T-helper 9 cell (primary cell): Measurements from ENCODE around the gene MPLKIP.
"Not testable (repeated sequence)": the region's sequence is repeated elsewhere in the genome, so short reads cannot be mapped to it uniquely, and the experiment has no call there.

Experiments
- DNase-seq: peaks from one replicate; pipeline ENCODE4 v3.0.0-alpha.2; 2020
- total RNA-seq, 2 donors: gene quantifications; one replicate each; lab custom pipeline; 2026; lab: John Stamatoyannopoulos, UW

The MPLKIP gene
- 10.6 to 18.0 reads per million in 2 donors for total RNA-seq

DNA sequence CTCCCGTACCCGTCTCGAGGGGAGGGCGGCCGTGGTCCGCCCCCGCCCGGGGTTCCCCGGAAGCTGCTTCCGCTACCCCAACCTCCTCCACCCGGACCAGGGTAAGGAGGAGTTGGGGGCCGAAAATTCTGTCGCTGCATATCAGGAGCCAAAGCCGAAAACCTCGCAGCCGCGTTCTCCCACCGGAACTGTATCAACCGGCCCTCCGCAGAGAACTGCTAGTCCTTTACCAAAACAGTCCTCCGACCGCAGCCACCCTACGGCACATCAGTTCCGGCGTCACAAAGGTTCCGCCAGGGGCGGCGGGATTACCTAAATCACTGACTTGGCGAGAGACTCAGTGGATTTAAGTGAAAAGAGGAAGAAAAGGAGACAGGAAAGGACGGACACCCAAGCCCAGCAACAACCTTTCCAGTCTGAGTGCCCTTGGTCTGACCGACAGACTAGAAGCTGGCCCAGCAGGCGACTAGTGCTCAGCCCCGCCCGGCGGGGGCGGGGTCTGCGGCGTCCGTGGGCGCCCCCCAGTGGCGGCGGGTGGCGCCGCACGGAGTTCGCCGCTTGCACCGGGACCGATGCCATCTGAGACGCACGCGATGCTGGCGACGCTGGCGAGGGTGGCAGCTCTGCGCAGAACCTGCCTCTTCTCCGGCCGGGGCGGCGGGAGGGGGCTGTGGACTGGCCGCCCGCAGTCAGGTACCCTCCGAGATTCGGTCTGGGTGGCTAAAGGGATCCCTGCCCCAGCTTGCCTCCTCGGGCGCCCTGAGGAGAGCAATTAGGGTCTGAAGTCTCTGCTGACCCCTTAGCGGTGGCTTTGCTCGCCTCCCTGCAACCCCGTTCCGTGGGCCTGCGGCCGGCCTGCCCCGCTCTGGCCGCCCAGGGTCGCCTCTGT lies at the start of gene MPLKIP, which contains the start of gene SUGCT:
MPLKIP (minus strand) TSS at position 195 of the 889 bp plus-strand sequence; CDS start at position 140, 55 bp downstream.
SUGCT (plus strand) TSS at position 578 of the 889 bp plus-strand sequence.
- DNase-seq: peak; percentile 78

DNA sequence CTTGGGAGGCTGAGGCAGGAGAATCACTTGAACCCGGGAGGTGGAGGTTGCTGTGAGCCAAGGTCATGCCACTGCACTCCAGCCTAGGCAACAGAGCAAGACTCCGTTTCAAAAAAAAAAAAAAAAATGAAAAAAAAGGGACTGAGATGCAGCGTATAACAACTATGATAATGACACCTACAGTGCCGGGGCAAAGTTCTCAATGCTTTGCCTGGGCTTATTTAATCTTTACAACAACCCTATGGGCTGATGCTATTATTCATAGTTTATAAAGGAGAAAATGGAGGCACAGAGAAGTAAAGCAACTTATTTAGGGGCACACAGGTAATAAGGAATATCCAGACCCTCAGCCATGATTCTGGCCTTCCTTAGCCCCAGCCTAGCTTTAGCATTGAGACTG lies 48.0 kb upstream of the MPLKIP start:
- no peak for DNase-seq

DNA sequence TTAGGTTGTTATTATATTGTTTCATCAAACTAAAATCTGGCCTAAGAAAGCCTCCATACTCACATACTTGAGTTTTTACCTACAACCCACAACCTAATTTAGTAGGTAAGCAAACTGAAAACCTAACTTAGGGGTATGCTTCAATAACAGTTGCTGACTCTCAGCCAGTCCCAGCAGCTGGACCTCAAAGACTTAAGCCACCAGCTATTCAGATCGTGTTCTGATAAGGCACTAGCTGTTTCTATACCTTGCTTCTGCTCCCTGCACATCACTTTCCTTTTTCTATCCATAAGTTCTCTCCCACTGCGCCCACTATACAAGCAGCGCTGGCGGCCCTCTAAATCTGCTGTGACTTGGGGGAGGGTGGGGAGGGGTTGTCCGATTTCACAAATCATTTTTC lies 42.6 kb upstream of the MPLKIP start:
- no peak for DNase-seq

DNA sequence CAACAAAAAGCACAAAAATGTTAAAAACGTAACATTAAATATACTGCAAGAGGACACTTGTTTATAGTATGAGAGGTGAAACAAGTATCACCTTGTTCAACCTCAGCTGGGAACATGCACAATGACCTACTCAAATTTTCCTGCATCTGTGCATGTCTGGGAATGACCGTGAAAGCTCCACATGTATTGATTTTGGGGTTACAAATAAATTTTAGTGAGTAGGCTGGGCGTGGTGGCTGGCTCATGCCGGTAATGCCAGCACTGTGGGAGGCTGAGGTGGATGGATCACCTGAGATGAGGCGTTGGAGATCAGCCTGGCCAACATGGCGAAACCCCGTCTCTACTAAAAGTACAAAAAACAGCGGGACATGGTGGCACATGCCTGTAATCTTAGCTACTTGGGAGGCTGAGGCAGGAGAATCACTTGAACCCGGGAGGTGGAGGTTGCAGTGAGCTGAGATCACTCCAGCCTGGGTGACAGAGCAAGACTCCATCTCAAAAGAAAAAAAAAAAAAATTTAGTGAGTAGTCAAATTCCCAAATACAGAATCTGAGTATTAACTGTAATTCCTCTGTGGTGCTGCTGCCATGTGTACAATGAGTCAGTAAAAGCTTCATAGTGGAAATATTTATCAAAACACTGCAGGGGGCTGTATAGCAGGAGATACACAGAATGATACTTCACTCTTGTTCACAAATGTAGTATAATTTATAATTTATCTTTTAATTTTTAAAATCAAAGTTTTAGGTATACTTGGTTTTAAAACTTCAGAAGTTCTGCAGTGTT lies 41.5 kb upstream of the MPLKIP start:
- no peak for DNase-seq

DNA sequence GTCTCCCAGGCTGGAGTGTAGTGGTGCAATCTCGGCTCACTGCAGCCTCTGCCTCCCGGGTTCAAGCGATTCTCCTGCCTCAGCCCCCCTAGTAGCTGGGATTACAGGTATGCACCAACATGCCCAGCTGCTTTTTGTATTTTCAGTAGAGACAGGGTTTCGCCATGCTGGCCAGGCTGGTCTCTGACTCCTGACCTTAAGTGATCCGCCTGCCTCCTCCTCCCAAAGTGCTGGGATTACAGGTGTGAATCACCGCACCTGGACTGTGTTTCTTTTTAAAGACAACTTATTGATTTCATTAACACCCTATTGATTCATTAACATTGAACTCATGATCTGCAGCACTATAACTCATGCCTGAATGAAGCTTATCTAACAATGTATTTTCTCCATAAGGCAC lies 40.8 kb upstream of the MPLKIP start:
- not testable (repeated sequence) for DNase-seq

GRCh38 chr7:40173121-40173520 lies 38.7 kb upstream of the MPLKIP start:
- DNase-seq: not testable (repeated sequence)

DNA sequence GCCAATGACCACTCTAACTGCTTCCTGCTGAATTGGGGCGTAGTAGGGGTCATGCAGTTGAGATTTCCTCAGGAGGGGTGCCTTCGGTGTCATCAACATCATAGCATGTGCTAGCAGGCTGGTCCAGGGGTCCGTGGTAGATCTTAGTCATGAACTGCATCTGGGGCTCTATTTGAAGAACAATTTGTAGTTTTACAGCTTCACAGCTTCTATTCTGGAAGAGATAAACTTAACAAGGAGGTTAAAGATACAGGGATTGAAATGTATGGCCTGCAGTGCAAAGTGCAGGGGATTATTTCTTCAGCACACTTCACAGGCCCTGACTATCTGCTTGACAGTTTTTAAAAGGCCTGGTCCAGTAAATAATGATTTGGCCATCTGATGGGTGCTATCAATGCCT lies 33.8 kb upstream of the MPLKIP start:
- DNase-seq: not testable (repeated sequence)

DNA sequence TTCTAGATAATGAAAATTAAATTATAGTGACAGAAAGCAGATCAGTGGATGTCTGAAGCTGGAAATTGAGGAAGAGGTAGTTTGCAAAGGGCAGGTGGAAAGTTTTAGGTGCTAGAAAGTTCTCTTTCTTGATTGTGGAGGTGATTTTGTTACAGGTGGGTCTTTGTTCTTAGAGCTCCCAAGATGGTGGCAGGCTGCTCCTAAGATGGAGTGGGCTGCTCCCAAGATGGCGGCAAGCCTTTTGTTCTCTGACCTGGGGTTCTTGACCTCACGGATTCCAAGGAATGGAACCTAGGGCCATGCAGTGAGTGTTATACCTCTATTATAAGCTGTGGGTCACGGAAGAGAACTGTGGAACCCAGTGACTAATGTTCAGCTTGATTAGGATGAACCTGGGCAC lies 32.9 kb upstream of the MPLKIP start:
- no peak for DNase-seq

DNA sequence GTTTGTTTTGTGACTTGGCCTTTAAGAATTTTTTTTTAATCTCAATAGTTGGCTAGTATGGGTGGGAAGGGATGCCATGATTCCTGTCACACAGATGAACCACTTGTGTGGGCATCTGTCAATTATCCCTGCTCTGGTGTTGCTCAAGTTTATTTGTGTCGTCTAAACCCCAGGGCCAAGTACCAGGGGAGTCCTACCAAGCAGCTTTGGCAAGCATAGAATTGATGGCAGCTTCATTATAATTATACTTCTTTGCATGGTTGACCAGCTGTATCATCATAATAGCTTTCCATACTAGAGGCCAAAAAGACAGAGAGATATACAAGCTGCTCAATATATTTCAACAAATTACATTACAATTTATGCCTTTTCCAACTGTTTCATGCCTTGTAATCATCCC lies 30.8 kb upstream of the MPLKIP start:
- no peak for DNase-seq

- no peak for DNase-seq
Observed at GRCh38 chr7:40162516-40162915, 28.1 kb upstream of the MPLKIP start.

- DNase-seq: no peak
Observed at GRCh38 chr7:40156988-40157387, 22.6 kb upstream of the MPLKIP start.

GRCh38 chr7:40151504-40151903 lies 17.1 kb upstream of the MPLKIP start:
- DNase-seq: no peak

DNA sequence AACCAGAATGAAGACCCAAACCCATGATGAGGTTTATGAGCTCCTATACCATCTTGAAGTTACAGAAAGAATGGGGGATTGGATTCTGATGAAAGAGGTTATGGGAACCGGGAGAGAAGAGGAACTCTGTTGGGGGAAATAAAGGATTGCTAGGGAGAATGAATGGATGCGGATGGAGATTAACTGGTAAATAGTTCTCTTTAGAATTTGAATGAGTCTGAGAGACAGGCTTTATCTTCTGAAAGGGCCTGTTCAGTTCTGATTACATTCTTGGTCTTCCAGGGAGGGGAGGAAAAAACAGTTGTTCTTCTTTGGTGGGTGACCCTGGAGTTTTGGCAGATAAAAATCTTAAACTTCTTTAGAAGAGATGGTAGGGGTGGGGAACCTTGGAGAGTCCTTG lies 14.2 kb upstream of the MPLKIP start:
- DNase-seq: no peak

DNA sequence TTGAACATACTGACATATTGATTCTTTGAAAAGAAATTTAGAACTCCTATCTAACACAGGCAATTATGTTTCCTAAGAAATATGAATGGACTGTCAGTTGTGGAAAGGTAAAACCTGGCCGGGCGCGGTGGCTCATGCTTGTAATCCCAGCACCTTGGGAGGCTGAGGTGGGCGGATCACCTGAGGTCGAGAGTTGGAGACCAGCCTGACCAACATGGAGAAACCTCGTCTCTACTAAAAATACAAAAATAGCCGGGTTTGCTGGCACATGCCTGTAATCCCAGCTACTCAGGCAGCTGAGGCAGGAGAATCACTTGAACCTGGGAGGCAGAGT lies 13.8 kb upstream of the MPLKIP start:
- DNase-seq: not testable (repeated sequence)

DNA sequence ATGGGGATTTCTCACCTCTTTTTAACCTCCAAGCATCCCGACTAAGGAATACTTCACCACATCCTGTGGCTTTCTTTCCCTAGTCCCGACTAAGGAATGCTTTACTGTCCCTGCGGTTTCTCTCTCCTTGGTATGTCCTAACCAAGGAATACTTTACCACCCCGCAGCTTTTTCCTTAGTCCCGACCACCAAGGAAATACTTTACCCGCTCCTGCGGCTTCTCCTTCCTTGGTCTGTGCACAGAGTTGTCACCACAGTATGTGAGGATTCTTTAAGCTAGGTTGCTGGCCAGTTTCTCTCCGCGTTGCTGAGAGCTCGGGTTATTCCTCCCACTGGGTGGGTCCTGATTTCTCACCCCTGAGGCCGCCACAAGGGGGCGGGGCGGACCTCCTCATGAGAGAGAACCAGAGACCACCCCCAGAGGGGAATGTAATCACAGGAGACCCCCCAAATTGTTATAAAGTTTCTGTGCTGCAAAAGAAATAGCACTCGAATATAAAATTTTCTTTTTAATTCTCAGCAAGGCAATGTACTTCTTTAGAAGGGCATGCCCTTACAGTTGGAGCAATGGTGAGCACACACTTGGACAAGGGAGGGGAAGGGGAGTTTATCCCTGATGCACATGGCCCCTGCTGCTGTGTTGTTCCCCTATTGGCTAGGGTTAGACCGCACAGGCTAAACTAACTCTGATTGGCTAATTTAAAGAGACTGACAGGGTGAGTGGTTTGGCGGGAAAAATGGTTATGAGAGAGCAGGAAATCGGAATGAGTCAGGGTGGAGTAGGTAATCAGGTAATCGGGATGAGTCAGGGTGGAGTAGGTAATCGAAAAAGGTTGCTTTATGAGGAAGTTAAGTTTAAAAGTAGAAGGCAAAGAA lies 13.2 kb upstream of the MPLKIP start:
- DNase-seq: no peak

DNA sequence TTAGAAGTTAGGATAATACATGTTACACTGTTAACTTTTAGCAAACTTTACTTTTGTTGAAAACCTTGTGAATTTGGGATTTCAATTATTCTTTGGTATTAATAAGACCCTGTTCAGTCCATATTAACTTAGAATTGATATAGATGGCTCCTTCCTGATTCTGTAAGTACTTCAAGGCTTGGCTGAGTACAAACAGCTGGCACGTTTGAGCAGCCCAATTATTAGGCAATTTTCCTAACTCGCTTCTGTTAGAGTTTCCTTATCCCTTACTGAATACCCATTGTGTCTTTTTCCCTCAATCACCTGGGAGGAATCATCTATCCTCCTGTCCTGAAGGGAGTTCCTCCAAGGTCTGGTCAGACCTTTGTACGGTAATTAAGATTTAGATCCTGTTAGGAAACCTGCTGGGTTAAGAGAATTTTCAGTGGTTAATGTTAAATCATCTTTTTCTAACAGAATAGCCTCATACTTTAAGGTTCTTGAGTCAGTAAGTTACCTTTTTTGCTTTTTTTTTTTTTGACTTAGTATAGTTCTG lies 11.2 kb upstream of the MPLKIP start:
- DNase-seq: not testable (repeated sequence)

DNA sequence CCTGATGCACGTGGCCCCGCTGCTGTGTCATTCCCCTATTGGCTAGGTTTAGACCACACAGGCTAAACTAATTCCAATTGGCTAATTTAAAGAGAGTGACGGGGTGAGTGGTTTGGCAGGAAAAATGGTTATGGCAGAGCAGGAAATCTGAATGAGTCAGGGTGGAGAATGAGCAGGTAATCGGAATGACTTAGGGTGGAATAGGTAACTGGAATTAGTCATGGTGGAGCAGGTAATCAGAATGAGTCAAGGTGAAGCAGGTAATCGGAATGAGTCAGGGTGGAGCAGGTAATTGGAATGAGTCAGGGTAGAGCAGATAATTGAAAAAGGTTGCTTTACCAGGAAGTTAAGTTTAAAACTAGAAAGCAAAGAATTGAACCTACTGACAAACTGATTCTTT lies 7.5 kb upstream of the MPLKIP start:
- not testable (repeated sequence) for DNase-seq

DNA sequence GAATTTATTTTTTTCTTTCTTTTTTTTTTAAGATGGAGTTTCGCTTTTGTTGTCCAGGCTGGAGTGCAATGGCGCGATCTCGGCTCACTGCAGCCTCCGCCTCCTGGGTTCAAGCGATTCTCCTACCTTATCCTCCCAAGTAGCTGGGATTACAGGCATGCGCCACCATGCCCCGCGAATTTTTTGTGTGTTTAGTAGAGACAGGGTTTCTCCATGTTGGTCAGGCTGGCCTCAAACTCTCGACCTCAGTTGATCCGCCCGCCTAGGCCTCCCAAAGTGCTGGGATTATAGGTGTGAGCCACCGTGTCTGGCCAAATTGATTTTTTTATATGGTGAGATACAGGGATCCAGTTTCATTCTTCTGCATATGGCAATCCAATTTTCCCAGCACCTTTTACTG lies 5.5 kb upstream of the MPLKIP start:
- not testable (repeated sequence) for DNase-seq

- DNase-seq: no peak
Observed at GRCh38 chr7:40138973-40139372, 4.6 kb upstream of the MPLKIP start.

DNA sequence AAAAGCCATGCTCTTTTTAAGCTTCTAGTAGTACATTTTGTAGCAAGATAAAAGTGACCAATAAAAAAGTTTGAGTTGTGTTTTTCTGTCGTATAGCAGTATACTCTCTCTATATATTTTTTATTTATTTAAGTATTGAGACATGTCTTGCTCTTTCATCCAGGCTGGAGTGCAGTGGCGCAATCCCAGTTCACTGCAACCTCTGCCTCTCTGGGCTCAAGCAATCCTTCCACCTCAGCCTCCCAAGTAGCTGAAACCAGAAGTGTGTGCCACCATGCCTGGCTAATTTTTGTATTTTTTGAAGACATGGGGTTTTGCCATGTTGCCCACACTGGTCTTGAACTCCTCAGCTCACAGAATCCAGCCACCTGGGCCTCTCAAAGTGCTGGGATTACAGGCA lies 3.1 kb upstream of the MPLKIP start:
- no peak for DNase-seq

DNA sequence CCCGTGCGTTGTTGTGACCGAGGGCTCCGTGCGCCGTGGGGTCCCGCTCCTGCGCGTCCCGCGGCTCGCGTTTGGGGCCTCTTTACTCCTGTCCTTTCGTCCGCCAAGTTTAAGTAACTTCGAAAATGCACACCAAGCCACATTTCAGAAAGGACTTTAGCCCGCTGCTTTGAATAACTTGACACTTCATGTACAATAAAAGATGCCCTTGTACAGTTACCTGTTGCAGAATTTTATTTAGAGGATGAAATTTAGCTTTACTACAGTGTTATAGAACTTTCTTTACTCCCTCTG lies 842 bp upstream of the MPLKIP start:
- no peak for DNase-seq

- DNase-seq: no peak
Observed at GRCh38 chr7:40133561-40134427, 628 bp downstream of the MPLKIP start.
